Neural progenitor cell (in vitro differentiated cells): Measurements from ENCODE around the gene DYSF.

Experiments used
- EZH2 ChIP-seq: fragments of 200-600 bp; sonication (generic); IDR thresholded peaks from 2 replicates; pipeline ENCODE4 v1.6.1; 2017; ENCODE audit warnings: antibody characterized with exemption, mild to moderate bottlenecking, moderate library complexity
- EZH2phosphoT487 ChIP-seq: fragments of 200-600 bp; sonication (generic); IDR thresholded peaks from 2 replicates; pipeline ENCODE4 v1.6.1; 2017; ENCODE audit warnings: antibody characterized with exemption
- TF ChIP-seq, protein P1 (sequence below): fragments of 200-600 bp; sonication (generic); IDR thresholded peaks from 2 replicates; pipeline ENCODE4 v1.5.1; 2017; ENCODE audit warnings: antibody characterized with exemption, mild to moderate bottlenecking

DNA sequence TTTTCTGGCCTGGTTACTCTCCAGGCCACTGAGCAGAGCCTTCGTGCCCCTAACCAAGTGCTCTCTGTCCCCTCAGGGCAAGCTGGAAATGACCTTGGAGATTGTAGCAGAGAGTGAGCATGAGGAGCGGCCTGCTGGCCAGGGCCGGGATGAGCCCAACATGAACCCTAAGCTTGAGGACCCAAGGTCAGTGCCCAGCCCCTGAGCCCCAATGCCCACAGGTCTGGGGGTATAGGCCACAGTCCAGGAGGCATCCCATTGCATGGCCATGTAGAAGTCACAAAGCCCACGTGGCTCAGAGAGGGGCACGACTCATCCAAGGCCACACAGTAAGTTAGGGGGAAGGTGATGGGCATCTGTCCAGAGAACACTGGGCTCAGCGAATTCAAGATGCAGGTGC, 227.6 kb downstream of the DYSF start:
- TF ChIP-seq, protein P1, sequence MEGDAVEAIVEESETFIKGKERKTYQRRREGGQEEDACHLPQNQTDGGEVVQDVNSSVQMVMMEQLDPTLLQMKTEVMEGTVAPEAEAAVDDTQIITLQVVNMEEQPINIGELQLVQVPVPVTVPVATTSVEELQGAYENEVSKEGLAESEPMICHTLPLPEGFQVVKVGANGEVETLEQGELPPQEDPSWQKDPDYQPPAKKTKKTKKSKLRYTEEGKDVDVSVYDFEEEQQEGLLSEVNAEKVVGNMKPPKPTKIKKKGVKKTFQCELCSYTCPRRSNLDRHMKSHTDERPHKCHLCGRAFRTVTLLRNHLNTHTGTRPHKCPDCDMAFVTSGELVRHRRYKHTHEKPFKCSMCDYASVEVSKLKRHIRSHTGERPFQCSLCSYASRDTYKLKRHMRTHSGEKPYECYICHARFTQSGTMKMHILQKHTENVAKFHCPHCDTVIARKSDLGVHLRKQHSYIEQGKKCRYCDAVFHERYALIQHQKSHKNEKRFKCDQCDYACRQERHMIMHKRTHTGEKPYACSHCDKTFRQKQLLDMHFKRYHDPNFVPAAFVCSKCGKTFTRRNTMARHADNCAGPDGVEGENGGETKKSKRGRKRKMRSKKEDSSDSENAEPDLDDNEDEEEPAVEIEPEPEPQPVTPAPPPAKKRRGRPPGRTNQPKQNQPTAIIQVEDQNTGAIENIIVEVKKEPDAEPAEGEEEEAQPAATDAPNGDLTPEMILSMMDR, result no peak
- TF ChIP-seq EZH2 (no peak), EZH2phosphoT487 (no peak)
